Fibroblast of the aortic adventitia (primary cell): ENCODE results near the gene USP50. TPM values are rescaled to one million over a fixed set of nuclear protein-coding genes. Genes with fewer than 3 reads are reported as not detected.
"Not testable (repeated sequence)": the region's sequence is repeated elsewhere in the genome, so short reads cannot be mapped to it uniquely, and the experiment has no call there.

ENCODE experiments used
- DNase-seq: peaks from one replicate; pipeline ENCODE4 v3.0.0-alpha.2; 2010; ENCODE audit warnings: low read depth
- H3K4me3 ChIP-seq: 2 replicates; pipeline ENCODE4 v1.5.1; 2011; ENCODE audit warnings: low read depth, mild to moderate bottlenecking, control low read depth, low read length, moderate library complexity
- CTCF ChIP-seq: IDR thresholded peaks from 2 replicates; pipeline ENCODE4 v1.5.1; 2011; ENCODE audit warnings: mild to moderate bottlenecking, low read length, control low read depth, inconsistent platforms; ENCODE audit not compliant: insufficient read depth
- total RNA-seq: library from RNA; depleted of rRNA; stranded (reverse); fragments of >200 nt; gene quantifications from 2 replicates; pipeline ENCODE4 v1.2.3, GENCODE V29; 2012; ENCODE audit warnings: low replicate concordance

The USP50 gene
- total RNA-seq, 1 donor = 0.72 TPM

- H3K4me3 ChIP-seq = no peak overlapping the region
- TF ChIP-seq CTCF = no peak
- DNase-seq = no peak
These were observed 33.5 kb downstream of the USP50 start for GRCh38 chr15:50513001-50513400.

GRCh38 chr15:50506121-50506520, 40.3 kb downstream of the USP50 start:
- DNase-seq = no peak
- TF ChIP-seq CTCF = no peak
- H3K4me3 ChIP-seq = no peak overlapping the region

GRCh38 chr15:50505656-50506055, 40.8 kb downstream of the USP50 start:
- not testable (repeated sequence) for H3K4me3 ChIP-seq, DNase-seq

GRCh38 chr15:50503144-50503543, 43.3 kb downstream of the USP50 start:
- TF ChIP-seq CTCF = no peak
- no peak for DNase-seq
- no peak overlapping the region for H3K4me3 ChIP-seq

GRCh38 chr15:50501815-50502214, 44.7 kb downstream of the USP50 start:
- H3K4me3 ChIP-seq = no peak overlapping the region
- DNase-seq = no peak
- TF ChIP-seq CTCF = no peak

GRCh38 chr15:50500352-50500751, 46.1 kb downstream of the USP50 start:
- H3K4me3 ChIP-seq = no peak overlapping the region
- TF ChIP-seq CTCF = no peak
- DNase-seq = no peak

- H3K4me3 ChIP-seq = no peak overlapping the region
- TF ChIP-seq CTCF = no peak
- DNase-seq = no peak
These were observed 49.8 kb downstream of the USP50 start for GRCh38 chr15:50496692-50497091.

- not testable (repeated sequence) for H3K4me3 ChIP-seq, DNase-seq
These were observed 51.9 kb downstream of the USP50 start for GRCh38 chr15:50494547-50494946.
